CD14-positive monocyte (primary cell): ENCODE data around the gene COQ8A. TPM values are rescaled to one million over a fixed set of nuclear protein-coding genes. Genes with fewer than 3 reads are reported as not detected.

ENCODE experiments used
- DNase-seq, 3 donors: peaks; one replicate each; pipeline ENCODE4 v3.0.0-alpha.2; 2011 to 2022
- H2AFZ ChIP-seq: 2 replicates; pipeline ENCODE4 v1.6.0; 2012; ENCODE audit warnings: mild to moderate bottlenecking, low read depth, low read length, inconsistent platforms; ENCODE audit not compliant: insufficient read depth, poor library complexity, severe bottlenecking
- H3K27ac ChIP-seq, 2 donors: 1 replicate in 1 of 2; 2 replicates in 1 of 2; pipeline ENCODE4 v1.5.1; 2012 to 2013; ENCODE audit warnings: low read length in 2 of 2, control low read depth in 1 of 2, inconsistent platforms in 1 of 2, low read depth in 1 of 2, mild to moderate bottlenecking in 1 of 2
- H3K27me3 ChIP-seq, 2 donors: one replicate each; pipeline versions ENCODE4 v1.6.0 to v1.6.1; 2011 to 2013; ENCODE audit warnings: low read length in 2 of 2; ENCODE audit not compliant: control insufficient read depth in 2 of 2, insufficient read depth in 2 of 2
- H3K36me3 ChIP-seq, 2 donors: replicated peaks in 1 of 2; 1 replicate in 1 of 2; 2 replicates in 1 of 2; pipeline versions ENCODE4 v1.5.1 to v1.6.1; 2012 to 2013; ENCODE audit warnings: low read length in 2 of 2, control low read depth in 1 of 2, inconsistent platforms in 1 of 2, mild to moderate bottlenecking in 1 of 2; ENCODE audit not compliant: insufficient read depth in 2 of 2, control insufficient read depth in 1 of 2
- H3K4me1 ChIP-seq, 2 donors: 1 replicate in 1 of 2; 2 replicates in 1 of 2; pipeline versions ENCODE4 v1.5.1 to v1.6.1; 2012 to 2013; ENCODE audit warnings: low read length in 2 of 2, control low read depth in 1 of 2, inconsistent platforms in 1 of 2, mild to moderate bottlenecking in 1 of 2, moderate library complexity in 1 of 2; ENCODE audit not compliant: insufficient read depth in 2 of 2, control insufficient read depth in 1 of 2
- H3K4me2 ChIP-seq: replicated peaks from 2 replicates; pipeline ENCODE3; 2012; ENCODE audit warnings: low read length, moderate library complexity, mild to moderate bottlenecking; ENCODE audit not compliant: poor library complexity, severe bottlenecking; ENCODE audit errors: extremely low read depth
- H3K4me3 ChIP-seq, 3 experiments: fragments of 200-600 bp in 1 of 3; sonication (generic) in 1 of 3; replicated peaks in 1 of 3; 1 replicate in 2 of 3; 2 replicates in 1 of 3; pipeline ENCODE4 v1.5.1; 2011 to 2013; ENCODE audit warnings: low read length in 3 of 3, mild to moderate bottlenecking in 3 of 3, control low read depth in 2 of 3, low read depth in 2 of 3, inconsistent platforms in 1 of 3, moderate library complexity in 1 of 3
- H3K79me2 ChIP-seq: 2 replicates; pipeline ENCODE4 v1.6.0; 2012; ENCODE audit warnings: mild to moderate bottlenecking, control low read depth, inconsistent platforms, low read length, moderate library complexity; ENCODE audit not compliant: insufficient read depth
- H3K9ac ChIP-seq: 2 replicates; pipeline ENCODE4 v1.6.0; 2017; ENCODE audit warnings: low read length, mild to moderate bottlenecking; ENCODE audit not compliant: insufficient read depth, poor library complexity, severe bottlenecking
- H3K9me3 ChIP-seq, 2 donors: replicated peaks in 1 of 2; 1 replicate in 1 of 2; 2 replicates in 1 of 2; pipeline versions ENCODE4 v1.5.1 to v1.6.1; 2012 to 2013; ENCODE audit warnings: low read length in 2 of 2, control low read depth in 1 of 2; ENCODE audit not compliant: control insufficient read depth in 1 of 2, insufficient read depth in 1 of 2
- H4K20me1 ChIP-seq: 2 replicates; pipeline ENCODE4 v1.6.0; 2012; ENCODE audit warnings: mild to moderate bottlenecking, low read length, control low read depth, moderate library complexity; ENCODE audit not compliant: insufficient read depth
- H3K27ac Mint-ChIP-seq, 7 donors: one replicate each; pipeline ENCODE4 v1.8.0; 2020; ENCODE audit warnings: mild to moderate bottlenecking in 7 of 7, mixed read lengths in 7 of 7, moderate library complexity in 6 of 7, inconsistent platforms in 2 of 7
- H3K27me3 Mint-ChIP-seq, 3 donors: one replicate each; pipeline ENCODE4 v1.8.0; 2021 to 2022; ENCODE audit warnings: low read depth in 3 of 3, mild to moderate bottlenecking in 3 of 3, mixed read lengths in 3 of 3, moderate library complexity in 3 of 3, inconsistent platforms in 1 of 3
- H3K36me3 Mint-ChIP-seq, 2 donors: one replicate each; pipeline ENCODE4 v1.8.0; 2020; ENCODE audit warnings: mixed read lengths in 2 of 2, inconsistent platforms in 1 of 2, mild to moderate bottlenecking in 1 of 2
- H3K4me1 Mint-ChIP-seq: one replicate; pipeline ENCODE4 v1.8.0; 2020; ENCODE audit warnings: mild to moderate bottlenecking, mixed read lengths
- H3K4me3 Mint-ChIP-seq, 2 donors: one replicate each; pipeline ENCODE4 v1.8.0; 2020; ENCODE audit warnings: mild to moderate bottlenecking in 2 of 2, mixed read lengths in 2 of 2, moderate library complexity in 1 of 2
- H3K9me3 Mint-ChIP-seq, 7 donors: one replicate each; pipeline ENCODE4 v1.8.0; 2020 to 2022; ENCODE audit warnings: mixed read lengths in 7 of 7, mild to moderate bottlenecking in 6 of 7, moderate library complexity in 6 of 7, inconsistent platforms in 2 of 7
- WGBS: methylation state at CpG from one replicate; pipeline ENCODE4 v1.1.5; 2013; ENCODE audit warnings: missing lambda C conversion rate; ENCODE audit not compliant: insufficient coverage; 5-methylcytosine and 5-hydroxymethylcytosine counted together
- intact Hi-C, 2 donors: fragments of 100-400 bp; cut with micrococcal nuclease; formaldehyde crosslinking; loops; one replicate each; pipeline versions ENCODE4 v1.15.0 to v1.15.1; 2023
- polyA plus RNA-seq, 3 donors: library from polyadenylated mRNA; depleted of rRNA in 1 of 3; unstranded in 2 of 3; stranded (reverse) in 1 of 3; fragments of 300-500 nt in 2 of 3; fragments of >200 nt in 1 of 3; fragmentation: Illumina TruSeq in 2 of 3; gene quantifications; 1 replicate in 2 of 3; 2 replicates in 1 of 3; pipeline ENCODE4 v1.2.3, GENCODE V29; 2012 to 2021
- TF ChIP-seq, protein P1 (sequence below): fragments of 200-600 bp; IDR thresholded peaks from one replicate; pipeline ENCODE4 v1.8.0; 2022; ENCODE audit warnings: antibody characterized with exemption, mild to moderate bottlenecking

COQ8A gene
- polyA plus RNA-seq, 3 donors, result 33.1 to 44.7 (median 38.2) TPM

DNA sequence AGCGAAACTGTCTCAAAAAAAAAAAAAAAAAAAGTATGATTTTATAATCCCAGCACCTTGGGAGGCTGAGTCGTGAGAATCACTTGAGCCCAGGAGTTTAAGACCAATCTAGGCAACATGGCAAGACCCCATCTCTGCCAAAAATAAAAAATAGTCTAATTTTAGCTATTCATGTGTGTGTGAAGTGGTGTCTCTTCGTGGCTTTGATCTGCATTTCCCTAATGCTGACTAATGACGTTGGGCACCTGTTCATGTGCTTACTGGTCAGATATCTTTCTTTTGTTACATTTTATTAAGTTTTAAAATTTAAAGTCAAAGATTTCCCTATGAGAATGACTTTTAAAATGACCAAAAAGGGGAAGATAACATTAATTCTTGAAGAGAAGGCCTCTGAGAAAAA, 38.7 kb upstream of the COQ8A start:
- Mint-ChIP-seq H3K4me1 (no peaks in the 10 kb centered on the region), H3K36me3 (peaks cover 8 to 27% of the 10 kb centered on the region in 2 donors), H3K27ac (no peak overlapping the region), H3K9me3 (peaks cover 0 to 3% (median 0%) of the 10 kb centered on the region in 7 donors), H3K27me3 (peaks cover 0 to 2% (median 0%) of the 10 kb centered on the region in 3 donors), H3K4me3 (no peak overlapping the region)
- no peaks in the 10 kb centered on the region for H3K36me3 ChIP-seq
- no peak for DNase-seq
- no peaks in the 10 kb centered on the region for H3K79me2 ChIP-seq
- H3K9me3 ChIP-seq, result no peaks in the 10 kb centered on the region
- WGBS, result no CpG with 5 or more reads among the region's 4 CpGs
- no peak overlapping the region for H3K27ac ChIP-seq
- H3K4me3 ChIP-seq, result no peak overlapping the region
- H3K4me2 ChIP-seq, result no peak overlapping the region
- no peaks in the 10 kb centered on the region for H3K27me3 ChIP-seq
- no peaks in the 10 kb centered on the region for H4K20me1 ChIP-seq
- no peaks in the 10 kb centered on the region for H3K4me1 ChIP-seq
- intact Hi-C loops, result no loop called here
- H2AFZ ChIP-seq, result no peak overlapping the region
- TF ChIP-seq, protein P1, sequence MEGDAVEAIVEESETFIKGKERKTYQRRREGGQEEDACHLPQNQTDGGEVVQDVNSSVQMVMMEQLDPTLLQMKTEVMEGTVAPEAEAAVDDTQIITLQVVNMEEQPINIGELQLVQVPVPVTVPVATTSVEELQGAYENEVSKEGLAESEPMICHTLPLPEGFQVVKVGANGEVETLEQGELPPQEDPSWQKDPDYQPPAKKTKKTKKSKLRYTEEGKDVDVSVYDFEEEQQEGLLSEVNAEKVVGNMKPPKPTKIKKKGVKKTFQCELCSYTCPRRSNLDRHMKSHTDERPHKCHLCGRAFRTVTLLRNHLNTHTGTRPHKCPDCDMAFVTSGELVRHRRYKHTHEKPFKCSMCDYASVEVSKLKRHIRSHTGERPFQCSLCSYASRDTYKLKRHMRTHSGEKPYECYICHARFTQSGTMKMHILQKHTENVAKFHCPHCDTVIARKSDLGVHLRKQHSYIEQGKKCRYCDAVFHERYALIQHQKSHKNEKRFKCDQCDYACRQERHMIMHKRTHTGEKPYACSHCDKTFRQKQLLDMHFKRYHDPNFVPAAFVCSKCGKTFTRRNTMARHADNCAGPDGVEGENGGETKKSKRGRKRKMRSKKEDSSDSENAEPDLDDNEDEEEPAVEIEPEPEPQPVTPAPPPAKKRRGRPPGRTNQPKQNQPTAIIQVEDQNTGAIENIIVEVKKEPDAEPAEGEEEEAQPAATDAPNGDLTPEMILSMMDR, result no peak
- no peak overlapping the region for H3K9ac ChIP-seq

DNA sequence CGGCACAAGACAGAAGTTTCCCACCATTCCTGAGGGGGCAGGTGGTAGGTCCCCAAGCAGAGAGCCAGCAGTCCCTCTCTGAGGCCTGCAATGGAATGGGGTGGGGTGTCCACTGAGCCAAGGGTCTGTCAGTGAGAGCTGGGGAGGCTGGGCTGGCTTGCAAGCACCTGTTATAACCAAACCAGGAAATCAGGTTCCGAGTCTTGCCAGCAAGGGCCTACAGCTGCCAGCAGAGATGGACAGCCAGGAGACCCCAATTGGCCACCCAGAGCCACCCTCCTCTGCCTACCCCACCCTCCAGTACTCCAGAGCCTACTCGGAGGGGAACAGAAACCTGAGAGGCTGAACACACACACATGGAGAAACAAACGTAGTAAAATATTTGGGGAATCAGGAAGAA, 37.5 kb upstream of the COQ8A start:
- H3K27ac Mint-ChIP-seq, result no peak overlapping the region
- TF ChIP-seq, protein P1, result no peak
- H3K4me2 ChIP-seq, result no peak overlapping the region
- H3K27me3 Mint-ChIP-seq, result no peaks in the 10 kb centered on the region
- no peak overlapping the region for H2AFZ ChIP-seq
- no peaks in the 10 kb centered on the region for H3K9me3 ChIP-seq
- no peaks in the 10 kb centered on the region for H3K4me1 ChIP-seq
- intact Hi-C loops, result no loop called here
- no peaks in the 10 kb centered on the region for H3K79me2 ChIP-seq
- H3K27ac ChIP-seq, result no peak overlapping the region
- WGBS, result 100% methylated on average over 1 of the region's 4 CpGs
- H3K4me1 Mint-ChIP-seq, result no peaks in the 10 kb centered on the region
- no peak overlapping the region for H3K9ac ChIP-seq
- H4K20me1 ChIP-seq, result no peaks in the 10 kb centered on the region
- H3K27me3 ChIP-seq, result no peaks in the 10 kb centered on the region
- H3K36me3 Mint-ChIP-seq, result peaks cover 5 to 23% of the 10 kb centered on the region in 2 donors
- peaks cover 0 to 3% (median 0%) of the 10 kb centered on the region in 7 donors for H3K9me3 Mint-ChIP-seq
- H3K4me3 Mint-ChIP-seq, result no peak overlapping the region
- no peaks in the 10 kb centered on the region for H3K36me3 ChIP-seq
- no peak overlapping the region for H3K4me3 ChIP-seq
- no peak for DNase-seq
